Heart left ventricle (tissue), 16 donors: ENCODE measurements around the gene LRP5. TPM values are rescaled to one million over a fixed set of nuclear protein-coding genes. Genes with fewer than 3 reads are reported as not detected.
"Not testable (repeated sequence)": the region's sequence is repeated elsewhere in the genome, so short reads cannot be mapped to it uniquely, and the experiment has no call there.

ENCODE experiments used
- ATAC-seq, 4 donors: fragments of 200-7000 bp; cut with Tn5 transposase; one replicate each; pipeline ENCODE4 v1.9.1; 2020 to 2022; ENCODE audit warnings: moderate library complexity in 4 of 4, mild to moderate bottlenecking in 3 of 4, moderate number of reproducible peaks in 1 of 4
- DNase-seq, 5 donors: peaks; one replicate each; pipeline ENCODE4 v3.0.0-alpha.2; 2020
- H3K27ac ChIP-seq, 12 donors: fragments of 200-600 bp; sonication (generic) in 4 of 12; one replicate each; pipeline versions ENCODE4 v1.5.0 to v1.8.0; 2016 to 2022; ENCODE audit warnings: mild to moderate bottlenecking in 2 of 12
- H3K27me3 ChIP-seq, 9 donors: fragments of 200-600 bp; sonication (generic) in 2 of 9; one replicate each; pipeline versions ENCODE4 v1.5.1 to v1.8.0; 2016 to 2022; ENCODE audit warnings: mild to moderate bottlenecking in 3 of 9
- H3K36me3 ChIP-seq, 9 donors: fragments of 200-600 bp; sonication (generic) in 2 of 9; one replicate each; pipeline versions ENCODE4 v1.5.0 to v1.8.0; 2018 to 2022; ENCODE audit warnings: mild to moderate bottlenecking in 2 of 9
- H3K4me1 ChIP-seq, 12 donors: fragments of 200-600 bp; sonication (generic) in 4 of 12; one replicate each; pipeline versions ENCODE4 v1.5.0 to v1.8.0; 2016 to 2022; ENCODE audit warnings: mild to moderate bottlenecking in 3 of 12
- H3K4me3 ChIP-seq, 12 donors: fragments of 200-600 bp; sonication (generic) in 4 of 12; one replicate each; pipeline versions ENCODE4 v1.5.0 to v1.8.0; 2017 to 2022; ENCODE audit warnings: mild to moderate bottlenecking in 9 of 12, moderate library complexity in 4 of 12
- H3K9me3 ChIP-seq, 12 donors: fragments of 200-600 bp; sonication (generic) in 4 of 12; one replicate each; pipeline versions ENCODE4 v1.5.0 to v1.8.0; 2016 to 2022; ENCODE audit warnings: mild to moderate bottlenecking in 1 of 12
- CTCF ChIP-seq, 12 donors: fragments of 200-600 bp; sonication (generic) in 4 of 12; IDR thresholded peaks; one replicate each; pipeline versions ENCODE4 v1.5.0 to v1.8.0; 2018 to 2022; ENCODE audit warnings: antibody characterized with exemption in 12 of 12, mild to moderate bottlenecking in 5 of 12
- POLR2A ChIP-seq, 2 donors: fragments of 450-650 bp; IDR thresholded peaks; one replicate each; pipeline ENCODE4 v1.6.1; 2017; ENCODE audit warnings: antibody characterized with exemption in 2 of 2, mild to moderate bottlenecking in 2 of 2, moderate library complexity in 2 of 2
- WGBS, 4 donors: extraction: QIAGEN DNeasy Blood & Tissue Kit in 2 of 4; methylation state at CpG; one replicate each; pipeline versions ENCODE4 v1.1.5 to v1.1.7; 2013 to 2018; 5-methylcytosine and 5-hydroxymethylcytosine counted together
- intact Hi-C, 10 donors: fragments of 100-400 bp; cut with DNase I; formaldehyde crosslinking; loops; one replicate each; pipeline versions ENCODE4 v1.11.1 to v1.14.2; 2022
- polyA plus RNA-seq, 2 donors: library from polyadenylated mRNA; stranded (reverse); fragments of 200-250 nt; gene quantifications; one replicate each; pipeline ENCODE4 v1.2.3, GENCODE V29; 2013
- total RNA-seq, 9 donors: library from RNA; depleted of rRNA in 2 of 9; stranded (reverse); fragments of >200 nt in 2 of 9; fragmentation: NEBNext Ultra II Directional in 3 of 9; extraction: Animal tissue kit (Norgen Biotek cat#: 25700) in 3 of 9; gene quantifications; one replicate each; pipeline versions ENCODE4 v1.1.0 to v1.2.4, GENCODE V29; 2016 to 2023
- donor health status: ischemic (EF 13 %, LVEDD 7.1; RV severe dilation, severe dysfunction).
- donor health status: healthy with polysubstance abuse.
- donor health status: DM: no; HTN: yes; CAD: no.
- donor health status: DM: no; HTN: no; CAD: no.
- donor health status: ischemic (EF 25% LVEDD 6.9; RV normal size, moderate dysfunction).
- donor health status: ischemic (EF 25% LVEDD 5.7; RV mildly dilated, moderate dysfunction).
- donor health status: healthy.
- donor health status: DM: yes; HTN: yes; CAD: no.
- donor health status: ischemic (EF 35%, LVEDD 5.7; RV mildly dilated, moderate dysfunction).
- donor health status: nonischemic (EF 11% LVEDD 7.7; RV severe dilation, severe dysfunction).
- donor health status: DM: yes; HTN: yes; CAD: no.
- donor health status: PGD.
- donor health status: ischemic (EF 29% LVEDD 5.4; RV normal size, mild dysfunction).
- donor health status: nonischemic (EF 23%, LVEDD 6.1; RV moderate dilation, normal function).

The LRP5 gene
- total and polyA plus RNA-seq, 11 donors, result 30.2 to 62.5 (median 39.8) TPM

DNA sequence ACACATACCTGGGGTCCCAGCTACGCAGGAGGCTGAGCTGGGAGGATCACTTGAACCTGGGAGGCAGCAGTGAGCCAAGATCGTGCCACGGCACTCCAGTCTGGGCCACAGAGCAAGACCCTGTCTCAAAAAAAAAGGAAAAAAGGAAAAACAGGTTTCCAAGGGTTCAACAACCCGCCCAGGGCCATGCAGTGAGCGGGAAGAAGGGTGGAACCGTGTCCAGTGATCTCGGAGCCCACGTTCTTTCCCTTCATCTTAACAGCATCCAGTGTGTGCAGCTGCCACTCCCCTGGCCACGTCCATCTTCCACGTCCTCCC is 14.9 kb upstream of the LRP5 start:
- Histone ChIP-seq H3K4me1 (peaks cover 0 to 19% (median 12%) of the 10 kb centered on the region in 12 donors), H3K4me3 (peak overlapping the region in 5 of 12 donors; percentile 3 to 28 (median 10)), H3K9me3 (no peaks in the 10 kb centered on the region), H3K36me3 (no peaks in the 10 kb centered on the region), H3K27ac (no peak overlapping the region), H3K27me3 (no peaks in the 10 kb centered on the region)
- 37 to 47% (median 42%) methylated on average over 10 of the region's 10 CpGs for WGBS, 4 donors
- intact Hi-C loops, result loop anchor here (1.0 to 10.0 kb wide), 12 partner anchors 25 to 160 kb away; partner anchors contain the start of gene KMT5B (in 1 of the 10)
- ATAC-seq (no peak), DNase-seq (no peak)
- no peak for TF ChIP-seq CTCF (IDR thresholded peaks at IDR 0.05)
- no peak for TF ChIP-seq POLR2A (IDR thresholded peaks at IDR 0.05)

GRCh38 chr11:68297812-68298658 is 14.4 kb upstream of the LRP5 start:
- H3K4me3 ChIP-seq, result peak overlapping the region in 5 of 12 donors; percentile 3 to 28 (median 10)
- H3K4me1 ChIP-seq, result peaks cover 0 to 22% (median 12%) of the 10 kb centered on the region in 12 donors
- peak; percentile 77 to 92 (median 80) for DNase-seq
- ATAC-seq, result peak; percentile 93 to 97 (median 96)
- intact Hi-C loops, result loop anchor here (1.0 to 10.0 kb wide), 12 partner anchors 26 to 159 kb away; partner anchors contain the start of gene KMT5B (in 1 of the 10)
- H3K27ac ChIP-seq, result no peak overlapping the region
- H3K9me3 ChIP-seq, result no peaks in the 10 kb centered on the region
- H3K27me3 ChIP-seq, result no peaks in the 10 kb centered on the region
- no peaks in the 10 kb centered on the region for H3K36me3 ChIP-seq
- 30 to 37% (median 33%) methylated on average over 33 to 40 of the region's 40 CpGs for WGBS, 4 donors
- peak in 11 of 12 donors; percentile 94 to 99 (median 98) for TF ChIP-seq CTCF (IDR thresholded peaks at IDR 0.05)
- no peak for TF ChIP-seq POLR2A (IDR thresholded peaks at IDR 0.05)

- H3K4me1 ChIP-seq, result peaks cover 0 to 29% (median 12%) of the 10 kb centered on the region in 12 donors
- intact Hi-C loops, result loop anchor here in 9 of 10 donors (5.0 to 10.0 kb wide), 7 partner anchors 42 to 158 kb away; partner anchors contain the start of gene KMT5B (in 1 of the 9)
- no peak overlapping the region for H3K4me3 ChIP-seq
- H3K36me3 ChIP-seq, result no peaks in the 10 kb centered on the region
- TF ChIP-seq CTCF (IDR thresholded peaks at IDR 0.05) (no peak), POLR2A (IDR thresholded peaks at IDR 0.05) (no peak)
- ATAC-seq (peak; percentile 18 to 74 (median 37)), DNase-seq (peak in 2 of 5 donors; percentile 22 to 38)
- no peaks in the 10 kb centered on the region for H3K27me3 ChIP-seq
- no peak overlapping the region for H3K27ac ChIP-seq
- 62 to 77% (median 65%) methylated on average over 15 of the region's 15 CpGs for WGBS, 4 donors
- no peaks in the 10 kb centered on the region for H3K9me3 ChIP-seq
Observed at GRCh38 chr11:68298659-68299516, 13.5 kb upstream of the LRP5 start.

- H3K4me1 ChIP-seq, result peaks cover 0 to 30% (median 12%) of the 10 kb centered on the region in 12 donors
- H3K9me3 ChIP-seq, H3K4me3 ChIP-seq, H3K27me3 ChIP-seq, H3K27ac ChIP-seq, DNase-seq, H3K36me3 ChIP-seq, ATAC-seq: not testable (repeated sequence)
- intact Hi-C loops, result loop anchor here in 9 of 10 donors (5.0 to 10.0 kb wide), 7 partner anchors 42 to 158 kb away; partner anchors contain the start of gene KMT5B (in 1 of the 9)
- whole genome bisulfite sequencing, 4 donors, result 95 to 99% (median 97%) methylated on average over 9 of the region's 9 CpGs
Observed at GRCh38 chr11:68299517-68299879, 12.9 kb upstream of the LRP5 start.
